ENCODE results near the gene JMJD6. TPM values are rescaled to one million over a fixed set of nuclear protein-coding genes. Genes with fewer than 3 reads are reported as not detected.

The JMJD6 gene
- total and polyA plus RNA-seq, 2 of the 8 experiments (the other 6 are each of a cell fraction or from before 2014, with no cell fraction given), result 8.6 to 18.6 TPM

- no peak overlapping the region for H3K14ac ChIP-seq (ENCODE audit: insufficient read length)
- H2AK5ac ChIP-seq (ENCODE audit: low read depth, low read length), result peak overlapping the region; percentile 34
- H2BK12ac ChIP-seq (ENCODE audit: low read depth, low read length), result no peak overlapping the region
- no peaks in the 10 kb centered on the region for H3K9me3 ChIP-seq (ENCODE audit: insufficient read depth in 2 of 2, low read depth in 1 of 2, low read length in 1 of 2)
- no peak overlapping the region for H3K4ac ChIP-seq (replicated peaks; ENCODE audit: insufficient read length, low read depth, low read length)
- H2BK5ac ChIP-seq (ENCODE audit: low read depth, low read length), result no peak overlapping the region
- peak overlapping the region; percentile 28 to 67 (median 54); a peak in 7 of 8 replicates for H3K4me3 ChIP-seq (ENCODE audit: extremely low read depth in 1 of 4, insufficient read depth in 2 of 4, low read depth in 3 of 4, low read length in 4 of 4)
- no peak overlapping the region for H3K56ac ChIP-seq (replicated peaks; ENCODE audit: insufficient read length, low read depth, low read length)
- H3K27ac ChIP-seq (ENCODE audit: low read depth, low read length), result no peak overlapping the region
- no peaks in the 10 kb centered on the region for H3K79me2 ChIP-seq (ENCODE audit: control insufficient read depth in 1 of 2, insufficient read depth in 2 of 2, low read length in 2 of 2)
- H2BK15ac ChIP-seq (ENCODE audit: low read length), result peak overlapping the region; percentile 13; the same call in 1 of the 2 replicates
- H4K5ac ChIP-seq (ENCODE audit: insufficient read length, low read depth, low read length), result no peak overlapping the region
- CTCF ChIA-PET (ENCODE audit: partially characterized antibody), result interaction anchor here (0.6 to 5.6 kb wide), 16 partner anchors 8 to 250 kb away, joined by 3 to 67 read pairs (median 5); no protein-coding TSS in a partner anchor
- 57% methylated on average over 28 of the region's 29 CpGs; no CpG with 5 or more reads in 1 of the 2 experiments for WGBS, 2 experiments (ENCODE audit: extremely low coverage in 1 of 2, insufficient coverage in 1 of 2, insufficient read length in 1 of 2, insufficient replicate concordance in 2 of 2, low coverage in 1 of 2, low lambda C conversion rate in 2 of 2, missing lambda C conversion rate in 1 of 2)
- no peaks in the 10 kb centered on the region for H3K36me3 ChIP-seq (ENCODE audit: control insufficient read depth in 2 of 4, insufficient read depth in 4 of 4, low read length in 3 of 4)
- no peak overlapping the region for H2BK20ac ChIP-seq (ENCODE audit: low read length)
- H3K18ac ChIP-seq (ENCODE audit: extremely low read depth, low read length), result 0 out of 2 replicates have a peak overlapping the region, but pooled peaks have one; percentile 27
- FAIRE-seq (no peak), DNase-seq (ENCODE audit: low read depth in 1 of 2, low spot score in 2 of 2) (peak in 1 of 2 experiments; percentile 56)
- H3K9ac ChIP-seq (replicated peaks in 1 of 4; ENCODE audit: extremely low read depth in 1 of 4, low read depth in 3 of 4, low read length in 3 of 4), result no peak overlapping the region
- peaks cover 2 to 22% (median 20%) of the 10 kb centered on the region in 4 experiments for H3K27me3 ChIP-seq (replicated peaks in 1 of 4; ENCODE audit: control insufficient read depth in 3 of 4, extremely low read depth in 1 of 4, insufficient read depth in 3 of 4, low read length in 3 of 4)
- H3K4me1 ChIP-seq (replicated peaks in 1 of 4; ENCODE audit: control insufficient read depth in 3 of 4, insufficient read depth in 4 of 4, low read length in 3 of 4), result peaks cover 11 to 28% (median 19%) of the 10 kb centered on the region in 4 experiments
- H4K20me1 ChIP-seq (replicated peaks in 1 of 2; ENCODE audit: control insufficient read depth in 1 of 2, insufficient read depth in 2 of 2, low read length in 2 of 2), result peaks cover 0 to 8% of the 10 kb centered on the region in 2 experiments
- no peak overlapping the region for H4K91ac ChIP-seq (replicated peaks; ENCODE audit: insufficient read length, low read length)
- no peak overlapping the region for H2AFZ ChIP-seq (ENCODE audit: low read length)
- no peak overlapping the region for H3K23ac ChIP-seq (ENCODE audit: insufficient read length)
- H3K79me1 ChIP-seq (ENCODE audit: low read depth, low read length), result peaks cover 2% of the 10 kb centered on the region
- peak overlapping the region; percentile 87 to 89 for H3K4me2 ChIP-seq (ENCODE audit: insufficient read depth in 1 of 2, low read depth in 2 of 2, low read length in 2 of 2)
- POLR2A ChIA-PET (ENCODE audit: partially characterized antibody), result interaction anchor here (0.6 to 3.2 kb wide), 10 partner anchors 8 to 142 kb away, joined by 3 to 19 read pairs (median 6); partner anchors contain the start of genes MFSD11 and SRSF2
- TF ChIP-seq EZH2 (IDR thresholded peaks at IDR 0.05; ENCODE audit: low read depth, low read length, severe bottlenecking), result no peak
- no peak for TF ChIP-seq ATF3 (IDR thresholded peaks at IDR 0.05; ENCODE audit: insufficient read depth, low read depth, low read length)
- TF ChIP-seq FOSL1 (IDR thresholded peaks at IDR 0.05; ENCODE audit: insufficient read depth, low read depth, low read length), result no peak
- no peak for TF ChIP-seq HDAC6 (IDR thresholded peaks at IDR 0.05; ENCODE audit: low read depth, low read length)
- peaks cover 11% of the 10 kb centered on the region; the same call in 1 of the 2 replicates for H3K23me2 ChIP-seq (ENCODE audit: low read depth, low read length)
- H2BK120ac ChIP-seq (replicated peaks; ENCODE audit: low read depth, low read length), result no peak overlapping the region
- H4K8ac ChIP-seq (ENCODE audit: extremely low read depth, insufficient read depth, low read length), result no peak overlapping the region
Measured at GRCh38 chr17:76709077-76709950, 17.1 kb downstream of the JMJD6 start.

Measured in H1 (cell line).